K562 (cell line): ENCODE measurements around the gene SCYL1. TPM values are rescaled to one million over a fixed set of nuclear protein-coding genes. Genes with fewer than 3 reads are reported as not detected.

ENCODE experiments used
- ATAC-seq: fragments of 200-7000 bp; cut with Tn5 transposase; 3 replicates; pipeline ENCODE4 v1.9.1; 2020; ENCODE audit warnings: moderate library complexity
- BruUV-seq: library from RNA; stranded (reverse); fragments of 400-500 nt; replicated peaks from 2 replicates; lab custom pipeline; 2021; lab: Mats Ljungman, UMichigan
- CTCF ChIA-PET: fragments of 300-600 bp; formaldehyde crosslinking; extraction: SDS; loops from one replicate; lab custom pipeline; 2021; ENCODE audit warnings: low intra/inter-chr PET ratio; lab: Yijun Ruan, JAX
- POLR2A ChIA-PET: fragments of 300-600, 350-650 bp; sonication (Branson Sonifier 250); formaldehyde crosslinking; extraction: SDS; loops from one replicate; lab custom pipeline; 2021; ENCODE audit warnings: antibody characterized with exemption, inconsistent platforms; lab: Yijun Ruan, JAX
- DNase-seq, 4 experiments: peaks; one replicate each; pipeline versions ENCODE4 v3.0.0 to v3.0.0-alpha.2; 2011 to 2018; ENCODE audit warnings: low spot score in 3 of 4, mixed read lengths in 3 of 4; ENCODE audit errors: extremely low read depth in 1 of 4
- FAIRE-seq: peaks from 2 replicates; lab custom pipeline; 2011; peaks lifted over from hg19 to GRCh38; lab: Jason Lieb, UNC
- H2AFZ ChIP-seq: 2 replicates; pipeline ENCODE4 v1.6.0; 2011; ENCODE audit warnings: low read depth, low read length, control low read depth, inconsistent platforms
- H3K27ac ChIP-seq: fragments of 200-600 bp; 3 replicates; pipeline ENCODE4 v1.8.0; 2011; ENCODE audit warnings: low read depth, mild to moderate bottlenecking, control low read depth, inconsistent platforms, low read length, moderate library complexity, mixed read lengths; ENCODE audit errors: extremely low read depth
- H3K27me3 ChIP-seq, 2 experiments: fragments of 300-600 bp in 1 of 2; 2 replicates in 1 of 2; 3 replicates in 1 of 2; pipeline versions ENCODE4 v1.6.0 to v1.8.0; 2011; ENCODE audit warnings: inconsistent platforms in 2 of 2, low read length in 2 of 2, mild to moderate bottlenecking in 1 of 2, mixed read lengths in 1 of 2, moderate library complexity in 1 of 2; ENCODE audit not compliant: control insufficient read depth in 2 of 2, insufficient read depth in 2 of 2
- H3K36me3 ChIP-seq: fragments of 300-600 bp; 3 replicates; pipeline ENCODE4 v1.8.0; 2011; ENCODE audit warnings: mild to moderate bottlenecking, low read length, inconsistent platforms; ENCODE audit not compliant: control insufficient read depth, insufficient read depth
- H3K4me1 ChIP-seq, 2 experiments: fragments of 200-600 bp in 1 of 2; replicated peaks in 1 of 2; 2 replicates in 1 of 2; 3 replicates in 1 of 2; pipeline versions ENCODE4 v1.5.1 to v1.8.0; 2011; ENCODE audit warnings: inconsistent platforms in 2 of 2, low read length in 2 of 2, mild to moderate bottlenecking in 1 of 2, mixed read lengths in 1 of 2, moderate library complexity in 1 of 2; ENCODE audit not compliant: control insufficient read depth in 2 of 2, insufficient read depth in 2 of 2
- H3K4me2 ChIP-seq: 2 replicates; pipeline ENCODE4 v1.6.1; 2011; ENCODE audit warnings: low read length, control low read depth, inconsistent platforms, mixed read lengths; ENCODE audit not compliant: insufficient read depth
- H3K4me3 ChIP-seq: fragments of 200-600 bp; sonication (generic), shearing (Covaris generic); 2 replicates; pipeline ENCODE4 v1.5.1; 2016; ENCODE audit warnings: control low read depth, inconsistent platforms
- H3K79me2 ChIP-seq: fragments of 200-600 bp; 3 replicates; pipeline ENCODE4 v1.8.0; 2011; ENCODE audit warnings: low read length, inconsistent platforms; ENCODE audit not compliant: control insufficient read depth, insufficient read depth
- H3K9ac ChIP-seq, 2 experiments: 2 replicates each; pipeline versions ENCODE4 v1.6.0 to v1.6.1; 2011; ENCODE audit warnings: low read depth in 2 of 2, low read length in 2 of 2, control low read depth in 1 of 2, inconsistent platforms in 1 of 2, mild to moderate bottlenecking in 1 of 2, mixed read lengths in 1 of 2; ENCODE audit not compliant: insufficient read depth in 1 of 2
- H3K9me1 ChIP-seq: one replicate; pipeline ENCODE4 v1.6.0; 2011; ENCODE audit warnings: inconsistent platforms, mild to moderate bottlenecking, low read length, moderate library complexity; ENCODE audit not compliant: control insufficient read depth, insufficient read depth
- H3K9me3 ChIP-seq: replicated peaks from 2 replicates; pipeline ENCODE4 v1.5.1; 2011; ENCODE audit warnings: low read depth, low read length, inconsistent platforms; ENCODE audit not compliant: control insufficient read depth, insufficient read depth
- H4K20me1 ChIP-seq: replicated peaks from 2 replicates; pipeline ENCODE4 v1.6.1; 2011; ENCODE audit warnings: low read length, inconsistent platforms, mixed read lengths; ENCODE audit not compliant: control insufficient read depth, insufficient read depth
- CREBBP ChIP-seq: IDR thresholded peaks from one replicate; pipeline ENCODE4 v1.6.1; 2012; ENCODE audit warnings: low read depth, mild to moderate bottlenecking, control low read depth, inconsistent platforms, low read length
- EGR1 ChIP-seq: fragments of 450-650 bp; conservative IDR thresholded peaks from 2 replicates; pipeline ENCODE4 v1.6.1; 2017; ENCODE audit warnings: mild to moderate bottlenecking
- FOXJ3 ChIP-seq: sonication (generic); formaldehyde crosslinking; IDR thresholded peaks from 2 replicates; pipeline ENCODE4 v1.4.0; 2020; ENCODE audit warnings: mild to moderate bottlenecking, missing genetic modification reagents
- HDAC6 ChIP-seq: IDR thresholded peaks from 2 replicates; pipeline ENCODE4 v1.6.1; 2012; ENCODE audit warnings: low read depth, mild to moderate bottlenecking, control low read depth, inconsistent platforms, low read length, moderate library complexity
- HNRNPK ChIP-seq: fragments of 200-400 bp; formaldehyde crosslinking; IDR thresholded peaks from one replicate; pipeline ENCODE4 v1.6.1; 2018; ENCODE audit warnings: mild to moderate bottlenecking, low read depth, low read length; ENCODE audit not compliant: poor library complexity, severe bottlenecking
- RFX1 ChIP-seq: fragments of 450-650 bp; IDR thresholded peaks from 2 replicates; pipeline ENCODE4 v1.6.1; 2016; ENCODE audit warnings: mild to moderate bottlenecking, moderate library complexity
- SAFB2 ChIP-seq: fragments of 200-400 bp; formaldehyde crosslinking; IDR thresholded peaks from 2 replicates; pipeline ENCODE4 v1.6.1; 2018; ENCODE audit warnings: borderline replicate concordance, low read length, low read depth, moderate library complexity; ENCODE audit not compliant: severe bottlenecking
- WGBS: fragments of 100-300 bp; shearing (Covaris generic); methylation state at CpG from one replicate; pipeline ENCODE4 v1.1.6; 2016; ENCODE audit warnings: low coverage, mixed read lengths; ENCODE audit not compliant: insufficient coverage; ENCODE audit errors: missing lambda C conversion rate; 5-methylcytosine and 5-hydroxymethylcytosine counted together
- in situ Hi-C: fragments of 300-500 bp; cut with MboI; formaldehyde crosslinking; loops from 4 replicates; pipeline ENCODE4 v1.15.0; 2018; ENCODE audit warnings: inconsistent platforms, mixed read lengths
- intact Hi-C: fragments of 100-400 bp; cut with micrococcal nuclease; formaldehyde crosslinking; loops from 2 replicates; pipeline ENCODE4 v1.14.2; 2022
- polyA plus RNA-seq, 8 experiments: library from polyadenylated mRNA; depleted of rRNA in 4 of 8; stranded (reverse) in 5 of 8; unstranded in 3 of 8; fragments of >200 nt; fragmentation: Nextera tagmentation in 2 of 8; fragmentation: Illumina TruSeq in 1 of 8; extraction: Ambion mirVana in 2 of 8; extraction: Trizol in 1 of 8; gene quantifications; 2 replicates each; pipeline versions ENCODE4 v1.2.1 to v1.2.3, GENCODE V29; 2011 to 2014; ENCODE audit warnings: inconsistent platforms in 1 of 8, missing spikeins in 1 of 8
- total RNA-seq, 7 experiments: library from RNA; depleted of rRNA in 6 of 7; stranded (reverse); fragments of >200 nt in 6 of 7; fragmentation: Illumina TruSeq in 2 of 7; extraction: Trizol in 2 of 7; gene quantifications; 2 replicates each; pipeline versions ENCODE4 v1.2.1 to v1.2.3, GENCODE V29; 2011 to 2021; ENCODE audit warnings: low replicate concordance in 1 of 7
- TF ChIP-seq, protein P1 (sequence below): fragments of 200-400 bp; formaldehyde crosslinking; IDR thresholded peaks from 2 replicates; pipeline ENCODE4 v1.6.1; 2017; ENCODE audit warnings: mild to moderate bottlenecking, low read depth, low read length, moderate library complexity
- TF ChIP-seq, protein P2 (sequence below): fragments of 250-450 bp; sonication (Bioruptor Pico); IDR thresholded peaks from 2 replicates; pipeline ENCODE4 v1.4.0; 2020; ENCODE audit warnings: mild to moderate bottlenecking, moderate library complexity
- TF ChIP-seq, protein P3 (sequence below): fragments of 250-450 bp; sonication (Bioruptor Pico); IDR thresholded peaks from 2 replicates; pipeline ENCODE4 v1.8.0; 2021; ENCODE audit warnings: moderate library complexity, mild to moderate bottlenecking, inconsistent platforms
- TF ChIP-seq, protein P4 (sequence below): fragments of 450-650 bp; IDR thresholded peaks from 2 replicates; pipeline ENCODE4 v1.6.1; 2018; ENCODE audit warnings: mild to moderate bottlenecking, low read depth; ENCODE audit not compliant: partially characterized antibody

The SCYL1 gene
- total and polyA plus RNA-seq, 9 of the 15 experiments (the other 6 are each of a cell fraction or from before 2014, with no cell fraction given) = 1.9 to 145 (median 57.6) TPM

DNA sequence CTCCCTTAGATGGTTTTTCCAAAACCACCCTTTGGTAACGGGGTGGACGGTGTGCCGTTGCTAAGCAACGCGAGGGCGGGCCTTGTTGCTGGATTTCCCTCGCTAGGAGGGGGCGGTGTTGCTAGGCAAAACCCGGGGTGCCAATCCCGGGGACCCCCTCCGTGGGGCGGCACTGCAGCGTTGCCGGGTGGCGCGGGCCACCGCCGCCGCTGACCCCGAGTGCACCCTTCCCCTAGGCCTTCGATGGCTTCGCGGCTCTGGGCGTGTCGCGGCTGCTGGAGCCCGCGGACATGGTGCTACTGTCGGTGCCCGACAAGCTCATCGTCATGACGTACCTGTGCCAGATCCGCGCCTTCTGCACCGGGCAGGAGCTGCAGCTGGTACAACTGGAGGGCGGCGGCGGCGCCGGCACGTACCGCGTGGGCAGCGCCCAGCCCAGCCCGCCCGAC, 59.9 kb downstream of the SCYL1 start:
- Histone ChIP-seq H3K27ac (no peak overlapping the region), H3K4me3 (no peak overlapping the region), H3K79me2 (peaks cover 3% of the 10 kb centered on the region; the same call in 1 of the 3 replicates), H3K4me1 (peaks cover 16 to 70% of the 10 kb centered on the region in 2 experiments), H2AFZ (no peak overlapping the region), H3K36me3 (peaks cover 70% of the 10 kb centered on the region; the same call in 2 of the 3 replicates), H4K20me1 (0 out of 2 replicates have a peak, but pooled peaks cover 4% of the 10 kb centered on the region), H3K4me2 (no peak overlapping the region), H3K9me3 (no peaks in the 10 kb centered on the region), H3K9me1 (peaks cover 4% of the 10 kb centered on the region), H3K27me3 (no peaks in the 10 kb centered on the region), H3K9ac (no peak overlapping the region)
- in situ Hi-C loops (no loop called here), intact Hi-C loops (loop anchor here (5.0 kb wide), 1 partner anchor 42 kb away; no protein-coding TSS in a partner anchor)
- ATAC-seq = no peak
- peak; percentile 52 for FAIRE-seq
- ChIA-PET POLR2A (interaction anchor here (0.7 to 2.8 kb wide), 5 partner anchors 9 to 289 kb away, joined by 3 to 11 read pairs (median 5); partner anchors contain the start of genes EHBP1L1, FAM89B and ZNRD2), CTCF (no interaction called here)
- 98% methylated on average over 15 of the region's 46 CpGs for WGBS
- DNase-seq = peak in 1 of 4 experiments; percentile 45
- no TSS peak for BruUV-seq
- TF ChIP-seq, protein P1, sequence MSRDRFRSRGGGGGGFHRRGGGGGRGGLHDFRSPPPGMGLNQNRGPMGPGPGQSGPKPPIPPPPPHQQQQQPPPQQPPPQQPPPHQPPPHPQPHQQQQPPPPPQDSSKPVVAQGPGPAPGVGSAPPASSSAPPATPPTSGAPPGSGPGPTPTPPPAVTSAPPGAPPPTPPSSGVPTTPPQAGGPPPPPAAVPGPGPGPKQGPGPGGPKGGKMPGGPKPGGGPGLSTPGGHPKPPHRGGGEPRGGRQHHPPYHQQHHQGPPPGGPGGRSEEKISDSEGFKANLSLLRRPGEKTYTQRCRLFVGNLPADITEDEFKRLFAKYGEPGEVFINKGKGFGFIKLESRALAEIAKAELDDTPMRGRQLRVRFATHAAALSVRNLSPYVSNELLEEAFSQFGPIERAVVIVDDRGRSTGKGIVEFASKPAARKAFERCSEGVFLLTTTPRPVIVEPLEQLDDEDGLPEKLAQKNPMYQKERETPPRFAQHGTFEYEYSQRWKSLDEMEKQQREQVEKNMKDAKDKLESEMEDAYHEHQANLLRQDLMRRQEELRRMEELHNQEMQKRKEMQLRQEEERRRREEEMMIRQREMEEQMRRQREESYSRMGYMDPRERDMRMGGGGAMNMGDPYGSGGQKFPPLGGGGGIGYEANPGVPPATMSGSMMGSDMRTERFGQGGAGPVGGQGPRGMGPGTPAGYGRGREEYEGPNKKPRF = no peak
- TF ChIP-seq CREBBP (no peak), EGR1 (0 out of 2 replicates have a peak, but pooled peaks have one; percentile 10), RFX1 (peak; percentile 82), SAFB2 (no peak), HNRNPK (no peak), FOXJ3 (CRISPR knock-in tag) (no peak), HDAC6 (no peak)
- TF ChIP-seq, protein P2, sequence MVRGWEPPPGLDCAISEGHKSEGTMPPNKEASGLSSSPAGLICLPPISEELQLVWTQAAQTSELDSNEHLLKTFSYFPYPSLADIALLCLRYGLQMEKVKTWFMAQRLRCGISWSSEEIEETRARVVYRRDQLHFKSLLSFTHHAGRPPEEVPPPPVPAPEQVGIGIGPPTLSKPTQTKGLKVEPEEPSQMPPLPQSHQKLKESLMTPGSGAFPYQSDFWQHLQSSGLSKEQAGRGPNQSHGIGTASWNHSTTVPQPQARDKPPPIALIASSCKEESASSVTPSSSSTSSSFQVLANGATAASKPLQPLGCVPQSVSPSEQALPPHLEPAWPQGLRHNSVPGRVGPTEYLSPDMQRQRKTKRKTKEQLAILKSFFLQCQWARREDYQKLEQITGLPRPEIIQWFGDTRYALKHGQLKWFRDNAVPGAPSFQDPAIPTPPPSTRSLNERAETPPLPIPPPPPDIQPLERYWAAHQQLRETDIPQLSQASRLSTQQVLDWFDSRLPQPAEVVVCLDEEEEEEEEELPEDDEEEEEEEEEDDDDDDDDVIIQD = no peak
- TF ChIP-seq, protein P3, sequence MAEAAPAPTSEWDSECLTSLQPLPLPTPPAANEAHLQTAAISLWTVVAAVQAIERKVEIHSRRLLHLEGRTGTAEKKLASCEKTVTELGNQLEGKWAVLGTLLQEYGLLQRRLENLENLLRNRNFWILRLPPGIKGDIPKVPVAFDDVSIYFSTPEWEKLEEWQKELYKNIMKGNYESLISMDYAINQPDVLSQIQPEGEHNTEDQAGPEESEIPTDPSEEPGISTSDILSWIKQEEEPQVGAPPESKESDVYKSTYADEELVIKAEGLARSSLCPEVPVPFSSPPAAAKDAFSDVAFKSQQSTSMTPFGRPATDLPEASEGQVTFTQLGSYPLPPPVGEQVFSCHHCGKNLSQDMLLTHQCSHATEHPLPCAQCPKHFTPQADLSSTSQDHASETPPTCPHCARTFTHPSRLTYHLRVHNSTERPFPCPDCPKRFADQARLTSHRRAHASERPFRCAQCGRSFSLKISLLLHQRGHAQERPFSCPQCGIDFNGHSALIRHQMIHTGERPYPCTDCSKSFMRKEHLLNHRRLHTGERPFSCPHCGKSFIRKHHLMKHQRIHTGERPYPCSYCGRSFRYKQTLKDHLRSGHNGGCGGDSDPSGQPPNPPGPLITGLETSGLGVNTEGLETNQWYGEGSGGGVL = no peak
- TF ChIP-seq, protein P4, sequence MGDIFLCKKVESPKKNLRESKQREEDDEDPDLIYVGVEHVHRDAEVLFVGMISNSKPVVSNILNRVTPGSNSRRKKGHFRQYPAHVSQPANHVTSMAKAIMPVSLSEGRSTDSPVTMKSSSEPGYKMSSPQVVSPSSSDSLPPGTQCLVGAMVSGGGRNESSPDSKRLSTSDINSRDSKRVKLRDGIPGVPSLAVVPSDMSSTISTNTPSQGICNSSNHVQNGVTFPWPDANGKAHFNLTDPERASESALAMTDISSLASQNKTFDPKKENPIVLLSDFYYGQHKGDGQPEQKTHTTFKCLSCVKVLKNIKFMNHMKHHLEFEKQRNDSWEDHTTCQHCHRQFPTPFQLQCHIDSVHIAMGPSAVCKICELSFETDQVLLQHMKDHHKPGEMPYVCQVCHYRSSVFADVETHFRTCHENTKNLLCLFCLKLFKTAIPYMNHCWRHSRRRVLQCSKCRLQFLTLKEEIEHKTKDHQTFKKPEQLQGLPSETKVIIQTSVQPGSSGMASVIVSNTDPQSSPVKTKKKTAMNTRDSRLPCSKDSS = no peak
